ENCODE data around the gene VGLL4. TPM values are rescaled to one million over a fixed set of nuclear protein-coding genes. Genes with fewer than 3 reads are reported as not detected.

VGLL4 gene
- total RNA-seq, 1 donor from 2014 or later = 86.9 TPM

DNA sequence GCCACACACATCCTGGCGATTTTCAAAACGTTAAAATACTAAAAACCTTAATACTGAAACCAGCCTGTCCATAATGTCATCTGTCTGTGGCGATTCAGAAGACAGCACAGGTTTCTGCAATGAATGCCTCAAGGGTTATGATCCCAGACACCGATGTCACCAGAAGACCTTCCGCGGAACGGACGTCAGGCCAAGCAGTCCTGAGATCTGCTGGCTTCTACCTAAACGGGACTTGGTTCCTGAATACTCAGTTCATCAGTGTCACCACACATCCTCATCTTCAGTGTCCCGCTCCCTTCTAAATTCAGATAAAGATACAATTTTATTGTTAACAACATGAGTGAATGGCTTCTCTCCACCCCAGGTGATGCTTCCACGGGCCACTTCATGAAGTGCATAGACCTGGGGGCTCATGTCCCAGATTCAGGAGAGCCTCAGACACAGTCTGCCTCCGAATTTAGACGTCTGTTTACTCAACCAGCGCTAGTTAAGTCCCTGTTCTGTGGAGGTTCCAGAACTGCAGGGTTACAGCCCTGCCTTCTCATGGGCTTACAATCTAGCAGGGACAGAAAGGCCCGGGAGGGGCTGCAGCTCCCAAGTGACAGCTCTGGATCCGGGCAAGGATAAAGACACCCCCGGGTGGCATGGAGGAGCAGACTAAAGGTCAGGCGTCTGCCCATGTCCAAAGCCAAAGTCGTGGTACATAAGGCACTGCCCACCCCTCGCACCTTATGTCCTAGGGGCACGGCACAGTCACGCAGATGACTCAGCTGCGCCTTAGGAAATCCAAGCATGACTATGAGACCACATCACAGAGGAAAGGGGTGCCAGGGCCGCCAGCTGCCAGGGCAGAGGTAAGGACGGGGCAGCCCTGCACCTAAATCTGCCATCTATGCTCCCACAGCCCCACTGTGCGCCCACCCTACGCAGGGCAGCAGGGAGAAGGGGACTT lies 75.9 kb downstream of the VGLL4 start:
- no peak for DNase-seq (ENCODE audit: extremely low read depth, low read depth, low spot score)

GRCh38 chr3:11566916-11567315 lies 76.8 kb downstream of the VGLL4 start:
- DNase-seq (ENCODE audit: extremely low read depth, low read depth, low spot score) = no peak

DNA sequence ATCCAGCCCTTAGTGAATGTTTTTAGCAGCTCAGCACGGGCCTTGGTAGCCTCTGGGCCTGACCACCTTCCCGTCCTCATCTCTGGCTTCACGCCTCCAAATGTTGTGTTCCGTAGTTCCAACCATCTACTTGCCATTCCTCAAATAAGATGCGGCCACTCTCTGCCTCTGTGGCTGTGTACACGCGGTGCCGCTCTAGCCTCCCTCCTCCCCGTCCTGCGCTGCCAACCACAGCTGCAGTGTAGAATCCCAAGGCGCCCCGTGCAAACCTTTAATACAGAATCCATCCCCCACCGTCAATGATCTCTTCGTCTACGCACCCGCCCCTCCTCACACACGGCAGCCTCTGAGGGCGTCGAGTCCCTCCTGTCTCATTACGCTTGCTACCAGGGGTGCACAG lies 77.2 kb downstream of the VGLL4 start:
- no peak for DNase-seq (ENCODE audit: extremely low read depth, low read depth, low spot score)

DNA sequence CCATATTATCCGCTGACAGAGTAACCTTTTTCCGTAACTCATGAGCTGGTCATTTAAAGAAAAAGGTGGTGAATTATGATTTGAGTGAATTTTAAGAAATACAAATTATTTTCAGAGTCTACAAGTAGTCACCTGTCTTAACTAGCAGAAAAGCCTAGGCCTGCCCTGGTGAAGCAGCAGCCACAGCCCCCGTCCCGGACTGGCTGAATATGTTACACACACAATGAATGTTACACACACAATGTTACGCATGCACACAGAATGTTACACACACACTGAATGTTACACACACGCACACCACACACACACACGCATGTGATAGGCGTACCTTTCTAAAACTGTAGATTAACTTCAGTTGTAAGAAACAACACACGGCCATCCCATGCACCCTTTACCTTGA lies 77.8 kb downstream of the VGLL4 start:
- no peak for DNase-seq (ENCODE audit: extremely low read depth, low read depth, low spot score)

DNA sequence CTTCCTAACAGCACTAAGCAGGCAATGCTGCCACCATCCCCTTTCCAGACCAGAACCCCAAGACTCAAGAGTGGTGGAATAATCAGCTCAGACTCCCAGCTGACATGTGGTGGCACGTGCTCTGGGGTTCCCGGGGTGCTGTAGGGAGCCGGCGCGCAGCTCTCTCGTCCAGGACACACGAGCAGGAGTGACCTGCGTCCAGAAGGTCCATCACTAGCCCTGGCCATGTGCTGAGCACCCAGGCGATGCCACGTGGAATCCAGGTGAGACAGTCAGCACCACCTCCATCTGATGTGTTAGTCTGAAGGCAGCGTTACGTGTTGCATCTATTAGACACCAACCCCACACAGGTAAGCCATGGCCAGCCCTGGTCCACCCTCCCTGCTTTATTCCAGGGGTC lies 78.2 kb downstream of the VGLL4 start:
- no peak for DNase-seq (ENCODE audit: extremely low read depth, low read depth, low spot score)

- DNase-seq (ENCODE audit: extremely low read depth, low read depth, low spot score) = no peak
Observed at GRCh38 chr3:11565072-11565471, 78.6 kb downstream of the VGLL4 start.

DNA sequence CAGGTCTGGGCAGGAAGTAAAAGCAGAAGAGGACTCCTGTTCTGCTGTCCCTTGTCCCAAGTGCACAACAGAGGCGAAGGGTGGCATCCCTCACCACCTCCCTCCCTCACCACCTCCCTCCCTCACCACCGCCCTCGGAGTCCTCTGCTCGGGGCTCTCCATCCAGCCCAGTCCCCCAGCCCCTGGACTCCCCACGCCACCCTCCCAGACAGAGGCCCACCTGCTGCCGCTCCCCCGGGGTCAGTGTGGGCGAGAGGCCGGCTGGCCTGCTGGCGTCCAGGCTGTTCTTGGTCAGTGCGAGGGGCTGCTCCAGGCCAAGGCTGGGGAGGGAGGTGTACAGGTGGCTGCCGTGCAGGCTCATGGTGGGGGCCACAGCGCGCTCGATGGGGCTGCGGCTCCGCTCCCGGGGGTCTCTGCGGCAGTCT lies 79.1 kb downstream of the VGLL4 start:
- no peak for DNase-seq (ENCODE audit: extremely low read depth, low read depth, low spot score)

- DNase-seq (ENCODE audit: extremely low read depth, low read depth, low spot score) = no peak
Observed at GRCh38 chr3:11563865-11564185, 79.9 kb downstream of the VGLL4 start.

GRCh38 chr3:11563159-11563864 lies 80.4 kb downstream of the VGLL4 start:
- DNase-seq (ENCODE audit: extremely low read depth, low read depth, low spot score) = no peak

GRCh38 chr3:11562277-11562881 lies 81.3 kb downstream of the VGLL4 start:
- no peak for DNase-seq (ENCODE audit: extremely low read depth, low read depth, low spot score)

DNA sequence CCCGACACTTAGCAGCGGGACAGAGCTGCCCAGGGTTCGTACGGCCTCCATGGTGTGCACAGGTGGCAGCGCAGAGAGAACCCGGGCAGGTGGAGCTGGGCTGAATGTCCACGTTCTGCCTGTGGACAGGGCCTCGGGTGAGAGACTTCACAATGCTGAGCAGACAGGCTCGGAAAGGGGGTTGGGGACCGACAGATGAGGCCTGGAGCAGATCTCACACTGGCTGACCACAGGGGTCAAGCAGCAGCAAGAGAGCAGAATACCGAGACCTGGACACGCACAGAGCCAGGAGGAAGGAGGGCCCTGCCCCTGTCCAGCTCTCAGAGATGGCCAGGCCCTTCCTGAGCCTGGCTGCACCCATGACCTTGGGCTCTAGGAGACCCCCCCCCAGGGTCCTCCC lies 83.0 kb downstream of the VGLL4 start:
- DNase-seq (ENCODE audit: extremely low read depth, low read depth, low spot score) = no peak

DNA sequence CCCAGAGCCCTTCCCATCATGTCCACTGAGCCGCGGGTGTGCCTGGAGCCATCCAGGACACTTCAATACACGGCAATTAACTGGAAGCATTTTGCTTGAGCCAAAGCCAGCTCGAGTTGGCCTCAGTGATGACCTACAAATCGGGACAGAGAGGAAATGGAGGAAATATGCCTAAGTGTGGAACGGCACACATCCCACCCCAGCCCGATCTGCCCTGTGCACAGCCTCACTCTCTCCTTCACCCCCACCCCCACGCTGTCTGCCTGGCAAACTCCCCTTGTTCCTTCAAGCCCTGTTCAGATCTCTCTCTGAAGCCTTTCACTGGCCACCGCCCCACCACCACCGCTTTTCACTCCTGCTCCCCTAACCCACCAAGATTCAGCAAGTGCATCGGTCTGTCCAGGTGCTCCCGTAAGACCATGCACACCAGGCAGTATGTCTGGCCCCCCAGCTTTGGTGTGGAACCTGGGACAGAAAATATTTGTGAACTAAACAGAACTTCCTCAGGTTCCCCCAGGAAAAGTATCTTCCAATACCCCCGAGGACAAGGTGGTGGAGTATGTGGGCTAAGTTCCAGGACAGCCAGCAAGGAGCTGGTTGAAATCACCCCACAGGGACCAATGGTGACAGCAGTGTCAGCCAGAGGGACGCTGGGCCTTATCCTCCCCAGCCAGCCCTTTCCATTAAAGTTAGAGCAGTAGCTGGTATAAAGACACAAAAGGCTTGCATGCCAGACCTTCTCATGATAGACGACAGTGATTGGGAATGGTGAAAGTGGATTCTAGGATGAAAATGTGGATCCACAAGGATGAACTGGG lies 83.7 kb downstream of the VGLL4 start:
- no peak for DNase-seq (ENCODE audit: extremely low read depth, low read depth, low spot score)

DNA sequence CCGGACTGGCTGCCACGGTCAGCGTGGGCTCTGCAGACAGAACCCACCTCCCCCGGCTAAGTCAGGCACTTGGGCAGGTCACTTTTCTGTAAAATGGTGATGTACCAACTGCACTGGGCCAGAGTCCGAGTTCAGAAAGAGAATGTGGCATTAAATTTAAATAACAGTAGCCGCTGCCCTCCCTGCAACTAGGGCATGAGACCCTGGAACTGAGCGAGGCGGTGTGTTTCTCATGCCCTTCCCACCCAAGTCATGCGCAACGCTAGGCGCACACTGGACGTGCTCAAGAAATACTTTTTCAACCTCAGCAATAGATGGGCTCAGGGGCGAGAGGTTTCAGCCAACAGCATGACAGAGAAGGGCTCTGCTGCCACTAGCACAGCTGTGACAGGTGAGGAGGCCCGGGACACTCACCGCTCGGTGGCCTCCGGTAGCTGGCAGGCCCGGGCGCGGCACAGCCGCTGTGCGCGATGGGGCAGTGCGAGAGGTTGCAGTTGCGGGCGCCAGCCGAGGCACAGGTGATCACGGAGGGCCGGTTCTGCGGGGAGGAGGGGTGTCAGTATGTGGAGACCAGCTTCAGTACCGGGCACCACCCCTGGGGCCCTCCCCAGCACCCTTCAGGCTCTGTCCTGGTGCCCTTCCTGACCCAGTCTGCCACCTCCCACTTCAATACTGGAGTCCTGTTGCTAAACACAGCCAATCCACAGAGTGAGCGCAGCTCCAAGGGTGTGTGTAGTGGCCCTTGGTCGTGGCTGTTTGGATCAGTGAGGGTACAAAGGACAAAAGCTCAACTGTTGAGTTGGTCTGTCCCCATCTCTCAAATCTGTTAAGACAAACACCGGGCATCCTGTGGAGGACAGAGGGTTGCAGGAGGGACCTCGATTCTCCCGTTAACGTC lies 84.5 kb downstream of the VGLL4 start:
- DNase-seq (ENCODE audit: extremely low read depth, low read depth, low spot score) = no peak

- no peak for DNase-seq (ENCODE audit: extremely low read depth, low read depth, low spot score)
Observed at GRCh38 chr3:11558411-11558903, 85.3 kb downstream of the VGLL4 start.

- DNase-seq (ENCODE audit: extremely low read depth, low read depth, low spot score) = no peak
Observed at GRCh38 chr3:11558002-11558401, 85.7 kb downstream of the VGLL4 start.

DNA sequence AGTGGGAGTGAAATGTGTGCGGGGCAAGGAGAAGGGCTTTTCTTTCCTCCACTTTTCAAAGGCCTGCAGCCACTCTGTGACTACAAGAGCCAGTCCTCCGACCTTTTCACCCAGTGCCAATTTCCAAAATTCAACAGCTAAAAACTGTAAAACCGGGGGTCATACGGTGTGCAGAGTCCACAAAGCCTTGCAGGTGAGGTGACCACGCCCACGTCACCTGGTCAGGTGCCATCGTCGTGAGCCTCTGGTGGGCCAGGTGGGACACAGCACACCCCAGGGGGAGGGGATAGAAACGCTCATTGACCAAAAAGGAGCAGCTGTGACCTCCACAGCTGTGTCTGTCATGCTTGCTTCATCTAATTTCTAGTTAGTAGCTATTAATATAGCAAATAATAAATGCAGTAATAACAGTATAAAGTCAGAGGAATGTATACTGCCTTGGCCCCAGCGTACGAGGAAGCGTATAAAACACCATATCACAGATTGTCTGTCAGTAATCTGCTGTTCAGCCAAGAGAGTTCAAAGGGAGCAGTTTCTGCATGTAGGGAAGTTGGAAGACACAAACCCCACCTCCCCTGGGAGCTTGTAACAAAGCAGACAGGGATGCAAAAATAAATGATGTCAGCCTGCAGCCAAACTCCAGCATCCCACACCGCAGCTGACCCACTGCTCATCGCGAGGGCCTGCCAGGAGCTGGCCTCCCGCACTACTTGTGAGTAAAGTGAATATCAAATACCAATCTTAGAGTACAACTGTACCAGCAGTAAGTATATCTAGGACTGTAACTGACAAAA lies 86.7 kb downstream of the VGLL4 start:
- no peak for DNase-seq (ENCODE audit: extremely low read depth, low read depth, low spot score)

GRCh38 chr3:11555881-11556633 lies 87.7 kb downstream of the VGLL4 start:
- DNase-seq (ENCODE audit: extremely low read depth, low read depth, low spot score) = no peak

DNA sequence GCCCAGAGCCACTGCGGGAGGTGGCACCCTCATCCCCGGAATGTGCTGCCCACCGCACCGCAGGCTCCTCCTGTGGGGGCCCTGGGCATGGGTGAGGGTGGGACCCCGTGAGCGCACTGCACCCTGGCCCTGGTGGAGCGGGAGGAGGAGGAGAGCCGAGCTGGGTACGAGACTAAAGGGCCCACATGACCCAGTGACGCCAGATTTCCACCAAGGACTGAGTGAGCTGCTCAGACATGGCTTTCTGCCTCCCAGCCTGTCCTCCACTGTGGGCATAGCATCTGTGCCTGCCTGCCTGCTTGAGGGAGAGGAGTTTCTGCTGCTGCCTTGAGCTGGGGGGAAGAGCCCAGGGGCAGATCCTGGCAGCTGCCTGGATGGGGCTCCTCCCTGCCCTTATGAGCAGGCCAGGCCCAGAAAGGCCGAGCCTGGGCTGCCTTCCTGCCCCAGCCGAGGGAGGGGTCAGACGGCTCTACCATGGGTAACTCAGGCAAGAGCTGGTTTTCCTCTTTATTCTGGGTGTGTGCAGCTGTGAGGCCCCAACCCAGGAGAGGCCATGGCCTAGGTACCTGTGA lies 88.4 kb downstream of the VGLL4 start:
- DNase-seq (ENCODE audit: extremely low read depth, low read depth, low spot score) = no peak
